GM12878 (cell line): ENCODE results near the gene EPO.

Experiments
- CTCF ChIP-seq, 3 experiments: IDR thresholded peaks in 2 of 3; conservative IDR thresholded peaks in 1 of 3; 2 replicates each; pipeline ENCODE4 v1.5.1; 2011; ENCODE audit warnings: low read depth in 3 of 3, low read length in 3 of 3, mild to moderate bottlenecking in 3 of 3, control low read depth in 2 of 3, moderate library complexity in 2 of 3, inconsistent platforms in 1 of 3, mixed read lengths in 1 of 3; ENCODE audit not compliant: control insufficient read depth in 2 of 3, insufficient read depth in 1 of 3; ENCODE audit errors: extremely low read depth in 1 of 3
- EP300 ChIP-seq, 2 experiments: fragments of 150-350 bp in 1 of 2; IDR thresholded peaks; 2 replicates each; pipeline ENCODE4 v1.6.1; 2011 to 2012; ENCODE audit warnings: low read depth in 2 of 2, low read length in 2 of 2, borderline replicate concordance in 1 of 2, improper control_type of control experiment in 1 of 2, inconsistent platforms in 1 of 2; ENCODE audit not compliant: control insufficient read depth in 1 of 2
- JUNB ChIP-seq: IDR thresholded peaks from 2 replicates; pipeline ENCODE4 v1.6.1; 2016; ENCODE audit warnings: antibody characterized with exemption, mild to moderate bottlenecking
- POLR2A ChIP-seq: IDR thresholded peaks from 2 replicates; pipeline ENCODE4 v1.6.1; 2011; ENCODE audit warnings: low read depth, mild to moderate bottlenecking, low read length
- POLR2AphosphoS5 ChIP-seq: IDR thresholded peaks from 2 replicates; pipeline ENCODE4 v1.6.1; 2011; ENCODE audit warnings: mild to moderate bottlenecking, low read length, inconsistent platforms
- SUZ12 ChIP-seq: fragments of 200-600 bp; sonication (generic); IDR thresholded peaks from one replicate; pipeline ENCODE4 v1.6.1; 2018; ENCODE audit warnings: antibody characterized with exemption, mild to moderate bottlenecking; ENCODE audit not compliant: unreplicated experiment
- TF ChIP-seq, protein P1 (sequence below): IDR thresholded peaks from 2 replicates; pipeline ENCODE4 v1.6.1; 2012; ENCODE audit warnings: mild to moderate bottlenecking, low read depth, low read length
- TF ChIP-seq, protein P2 (sequence below): IDR thresholded peaks from 2 replicates; pipeline ENCODE4 v1.6.1; 2012; ENCODE audit warnings: low read length, inconsistent platforms

- TF ChIP-seq CTCF (IDR thresholded peaks at IDR 0.05 in 2 of 3, conservative IDR thresholded peaks at IDR 0.05 in 1 of 3; ENCODE audit: control insufficient read depth in 2 of 3, extremely low read depth in 1 of 3, insufficient read depth in 1 of 3, low read depth in 3 of 3, low read length in 3 of 3) (no peak), POLR2AphosphoS5 (no peak), JUNB (no peak), POLR2A (no peak), EP300 (IDR thresholded peaks at IDR 0.05; ENCODE audit: borderline replicate concordance in 1 of 2, control insufficient read depth in 1 of 2, low read depth in 2 of 2, low read length in 2 of 2) (no peak), SUZ12 (no peak)
- TF ChIP-seq, protein P1, sequence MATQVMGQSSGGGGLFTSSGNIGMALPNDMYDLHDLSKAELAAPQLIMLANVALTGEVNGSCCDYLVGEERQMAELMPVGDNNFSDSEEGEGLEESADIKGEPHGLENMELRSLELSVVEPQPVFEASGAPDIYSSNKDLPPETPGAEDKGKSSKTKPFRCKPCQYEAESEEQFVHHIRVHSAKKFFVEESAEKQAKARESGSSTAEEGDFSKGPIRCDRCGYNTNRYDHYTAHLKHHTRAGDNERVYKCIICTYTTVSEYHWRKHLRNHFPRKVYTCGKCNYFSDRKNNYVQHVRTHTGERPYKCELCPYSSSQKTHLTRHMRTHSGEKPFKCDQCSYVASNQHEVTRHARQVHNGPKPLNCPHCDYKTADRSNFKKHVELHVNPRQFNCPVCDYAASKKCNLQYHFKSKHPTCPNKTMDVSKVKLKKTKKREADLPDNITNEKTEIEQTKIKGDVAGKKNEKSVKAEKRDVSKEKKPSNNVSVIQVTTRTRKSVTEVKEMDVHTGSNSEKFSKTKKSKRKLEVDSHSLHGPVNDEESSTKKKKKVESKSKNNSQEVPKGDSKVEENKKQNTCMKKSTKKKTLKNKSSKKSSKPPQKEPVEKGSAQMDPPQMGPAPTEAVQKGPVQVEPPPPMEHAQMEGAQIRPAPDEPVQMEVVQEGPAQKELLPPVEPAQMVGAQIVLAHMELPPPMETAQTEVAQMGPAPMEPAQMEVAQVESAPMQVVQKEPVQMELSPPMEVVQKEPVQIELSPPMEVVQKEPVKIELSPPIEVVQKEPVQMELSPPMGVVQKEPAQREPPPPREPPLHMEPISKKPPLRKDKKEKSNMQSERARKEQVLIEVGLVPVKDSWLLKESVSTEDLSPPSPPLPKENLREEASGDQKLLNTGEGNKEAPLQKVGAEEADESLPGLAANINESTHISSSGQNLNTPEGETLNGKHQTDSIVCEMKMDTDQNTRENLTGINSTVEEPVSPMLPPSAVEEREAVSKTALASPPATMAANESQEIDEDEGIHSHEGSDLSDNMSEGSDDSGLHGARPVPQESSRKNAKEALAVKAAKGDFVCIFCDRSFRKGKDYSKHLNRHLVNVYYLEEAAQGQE, result no peak
- TF ChIP-seq, protein P2, sequence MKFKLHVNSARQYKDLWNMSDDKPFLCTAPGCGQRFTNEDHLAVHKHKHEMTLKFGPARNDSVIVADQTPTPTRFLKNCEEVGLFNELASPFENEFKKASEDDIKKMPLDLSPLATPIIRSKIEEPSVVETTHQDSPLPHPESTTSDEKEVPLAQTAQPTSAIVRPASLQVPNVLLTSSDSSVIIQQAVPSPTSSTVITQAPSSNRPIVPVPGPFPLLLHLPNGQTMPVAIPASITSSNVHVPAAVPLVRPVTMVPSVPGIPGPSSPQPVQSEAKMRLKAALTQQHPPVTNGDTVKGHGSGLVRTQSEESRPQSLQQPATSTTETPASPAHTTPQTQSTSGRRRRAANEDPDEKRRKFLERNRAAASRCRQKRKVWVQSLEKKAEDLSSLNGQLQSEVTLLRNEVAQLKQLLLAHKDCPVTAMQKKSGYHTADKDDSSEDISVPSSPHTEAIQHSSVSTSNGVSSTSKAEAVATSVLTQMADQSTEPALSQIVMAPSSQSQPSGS, result no peak
Measured at GRCh38 chr7:100728196-100728595, 7.9 kb downstream of the EPO start.
